ENCODE measurements around the gene POLR3E.
A peak's percentile ranks its signal among the peaks of the same experiment; 100 is the strongest.

POLR3E gene

DNA sequence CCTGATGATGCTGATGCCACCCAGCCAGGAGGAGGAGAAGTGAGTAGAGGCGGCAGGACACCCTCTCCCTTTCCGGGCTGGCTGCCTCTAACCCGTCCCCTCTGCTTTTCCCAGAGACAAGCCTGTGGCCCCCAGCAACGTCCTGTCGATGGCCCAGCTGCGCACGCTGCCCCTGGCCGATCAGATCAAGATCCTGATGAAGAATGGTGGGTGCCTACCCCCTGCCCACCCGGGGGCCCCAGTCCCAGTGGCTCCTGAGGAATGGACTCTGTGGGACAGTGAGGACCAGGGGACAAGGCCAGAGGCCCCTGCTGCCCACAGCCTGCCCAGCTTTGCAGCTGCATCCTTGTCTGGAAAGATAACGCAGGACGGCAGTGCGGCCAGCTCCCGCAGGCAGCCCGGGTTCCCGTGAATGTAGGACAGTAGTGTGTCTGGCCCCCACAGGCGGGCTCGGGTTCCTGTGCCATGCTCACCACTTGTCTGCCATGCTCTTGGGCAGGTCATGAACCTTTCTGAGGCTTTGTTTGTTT is 19.9 kb downstream of the POLR3E start:
- ATAC-seq (no peak), DNase-seq (no peak)

GRCh38 chr16:22317625-22318024 is 20.4 kb downstream of the POLR3E start:
- ATAC-seq: no peak
- DNase-seq: no peak

DNA sequence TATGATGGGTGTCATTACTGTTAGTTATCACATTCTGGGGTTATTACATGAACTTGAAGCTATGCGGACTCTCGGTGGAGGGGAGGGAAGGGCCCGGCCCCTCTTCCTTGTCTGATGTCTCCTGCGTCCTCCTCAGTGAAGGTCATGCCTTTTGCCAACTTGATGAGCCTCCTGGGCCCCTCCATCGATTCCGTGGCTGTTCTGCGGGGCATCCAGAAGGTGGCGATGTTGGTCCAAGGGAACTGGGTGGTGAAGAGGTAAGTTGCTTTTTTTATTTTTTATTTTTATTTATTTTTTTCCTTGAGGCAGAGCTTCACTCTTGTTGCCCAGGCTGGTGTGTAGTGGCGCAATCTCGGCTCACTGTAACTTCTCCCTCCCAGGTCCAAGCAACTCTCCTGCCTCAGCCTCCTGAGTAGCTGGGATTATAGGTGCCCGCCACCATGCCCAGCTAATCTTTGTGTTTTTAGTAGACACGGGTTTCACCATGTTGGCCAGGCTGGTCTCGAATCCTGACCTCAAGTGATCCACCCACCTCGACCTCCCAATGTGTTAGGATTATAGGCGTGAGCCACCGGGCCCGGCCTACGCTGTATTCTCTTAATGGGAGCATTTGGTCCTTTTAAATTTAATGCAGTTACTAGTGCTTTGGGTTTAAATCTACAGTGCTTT is 21.6 kb downstream of the POLR3E start:
- peak; percentile 72 for DNase-seq
- no peak for ATAC-seq

DNA sequence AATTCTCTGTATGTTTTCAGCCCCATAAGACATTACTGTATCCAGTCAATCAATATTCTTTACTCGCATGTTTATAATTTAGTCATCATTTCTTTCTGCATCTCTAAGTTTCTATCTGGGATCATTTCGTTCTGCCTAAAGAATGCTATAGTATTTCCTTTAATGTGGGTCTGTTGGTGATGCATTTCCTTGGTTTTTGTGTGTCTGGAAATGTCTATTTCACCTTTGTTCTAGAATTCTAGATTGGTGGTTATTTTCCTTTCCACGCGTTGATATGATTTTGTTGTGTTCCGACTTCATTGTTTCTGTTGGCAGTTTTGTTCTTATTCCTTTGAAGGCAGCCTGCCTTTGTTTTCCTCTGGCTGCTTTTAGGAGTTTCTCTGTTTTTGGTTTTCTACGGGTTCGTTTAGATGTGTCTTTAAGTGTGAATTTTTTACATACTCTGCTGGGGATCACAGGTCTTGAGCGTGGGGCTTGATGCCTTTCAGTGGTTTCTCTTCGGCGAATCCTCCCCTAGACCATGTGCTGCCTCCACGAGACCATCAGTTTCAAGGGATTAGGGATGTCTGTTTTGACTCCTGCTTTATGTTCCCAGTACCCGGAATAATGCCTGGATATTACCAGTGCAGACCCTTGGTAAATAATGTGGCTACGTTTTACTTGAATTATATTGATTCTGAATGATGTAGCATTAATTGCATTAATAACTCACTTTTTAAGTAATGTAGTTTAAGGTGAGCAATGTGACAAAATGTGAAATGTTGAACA is 23.5 kb downstream of the POLR3E start:
- ATAC-seq (no peak), DNase-seq (no peak)

DNA sequence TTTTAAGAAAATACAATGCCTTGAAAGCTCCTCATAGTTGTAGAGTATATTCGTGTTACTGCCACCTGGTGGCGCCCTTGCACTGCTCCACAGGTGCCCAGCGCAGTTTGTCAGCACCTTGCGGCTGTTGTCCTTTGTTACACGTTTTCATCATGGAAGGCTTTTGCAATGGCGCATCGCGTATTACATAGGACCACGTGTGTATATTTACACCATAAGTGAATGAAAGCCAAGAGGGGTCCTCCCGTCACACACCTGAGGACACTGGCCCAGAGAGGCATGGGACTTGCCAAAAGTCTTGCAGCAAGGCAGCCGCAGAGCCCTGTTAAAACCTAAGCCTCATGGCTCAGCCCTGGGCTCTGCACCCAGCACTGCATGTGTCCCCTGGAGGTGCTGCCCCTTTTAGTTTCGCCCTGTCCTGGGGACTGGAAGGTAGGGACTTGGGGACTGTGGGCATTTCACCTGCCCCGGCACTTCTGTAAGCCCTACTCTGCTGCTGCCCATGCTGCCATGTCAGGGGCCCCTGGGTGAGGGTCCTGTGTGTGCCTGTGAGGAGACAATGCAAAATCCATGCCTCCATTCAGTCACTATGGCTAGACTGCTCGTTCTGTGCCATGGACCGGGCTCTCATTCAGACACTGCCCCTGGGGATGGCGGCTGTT is 24.3 kb downstream of the POLR3E start:
- DNase-seq: peak; percentile 66
- ATAC-seq: peak; percentile 61

GRCh38 chr16:22322021-22322471 is 24.8 kb downstream of the POLR3E start:
- no peak for ATAC-seq

DNA sequence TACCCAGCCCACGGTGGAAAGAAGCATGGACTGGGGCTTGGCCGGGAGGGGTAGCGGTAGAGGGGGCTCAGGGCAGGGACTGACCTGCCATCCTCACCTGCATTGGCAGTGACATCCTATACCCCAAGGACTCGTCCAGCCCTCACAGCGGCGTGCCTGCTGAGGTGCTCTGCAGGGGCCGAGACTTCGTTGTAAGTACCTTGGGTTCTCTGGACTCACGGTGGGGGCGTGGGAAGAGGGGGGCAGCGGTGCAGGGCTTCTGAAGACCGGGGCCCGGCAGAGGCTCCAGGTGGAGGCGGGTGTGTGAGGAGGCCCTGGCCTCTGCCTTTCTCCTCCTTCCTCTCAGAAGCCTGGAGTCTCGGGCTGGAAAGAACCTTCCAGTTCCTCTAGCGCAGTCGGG is 25.5 kb downstream of the POLR3E start:
- ATAC-seq (no peak), DNase-seq (no peak)

More at GRCh38 chr16:22322021-22322471, 24.8 kb downstream of the POLR3E start:
- no peak for DNase-seq

- no peak for DNase-seq
- no peak for ATAC-seq
Measured at GRCh38 chr16:22323173-22323958, 26.2 kb downstream of the POLR3E start.

GRCh38 chr16:22323959-22324786 is 27.0 kb downstream of the POLR3E start:
- ATAC-seq: no peak
- no peak for DNase-seq

- no peak for ATAC-seq
Measured at GRCh38 chr16:22324787-22325597, 27.8 kb downstream of the POLR3E start.

GRCh38 chr16:22325598-22326368 is 28.6 kb downstream of the POLR3E start:
- ATAC-seq (no peak), DNase-seq (no peak)

More at GRCh38 chr16:22324787-22325597, 27.8 kb downstream of the POLR3E start:
- DNase-seq: no peak

DNA sequence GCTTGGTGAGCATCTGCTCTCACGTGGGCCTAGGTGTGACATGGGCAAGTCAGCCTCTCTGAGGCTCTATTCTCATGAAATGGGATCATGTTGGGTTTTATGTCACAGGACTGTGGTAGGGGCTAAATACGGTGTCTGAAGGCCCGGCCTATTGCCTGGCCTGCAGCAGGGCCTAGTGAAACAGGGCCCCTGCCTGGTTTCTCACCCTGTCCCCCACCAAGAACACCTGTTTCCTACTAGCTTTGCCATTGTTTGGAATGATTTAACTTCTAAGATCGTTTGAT is 29.1 kb downstream of the POLR3E start:
- ATAC-seq: no peak
- DNase-seq: no peak

DNA sequence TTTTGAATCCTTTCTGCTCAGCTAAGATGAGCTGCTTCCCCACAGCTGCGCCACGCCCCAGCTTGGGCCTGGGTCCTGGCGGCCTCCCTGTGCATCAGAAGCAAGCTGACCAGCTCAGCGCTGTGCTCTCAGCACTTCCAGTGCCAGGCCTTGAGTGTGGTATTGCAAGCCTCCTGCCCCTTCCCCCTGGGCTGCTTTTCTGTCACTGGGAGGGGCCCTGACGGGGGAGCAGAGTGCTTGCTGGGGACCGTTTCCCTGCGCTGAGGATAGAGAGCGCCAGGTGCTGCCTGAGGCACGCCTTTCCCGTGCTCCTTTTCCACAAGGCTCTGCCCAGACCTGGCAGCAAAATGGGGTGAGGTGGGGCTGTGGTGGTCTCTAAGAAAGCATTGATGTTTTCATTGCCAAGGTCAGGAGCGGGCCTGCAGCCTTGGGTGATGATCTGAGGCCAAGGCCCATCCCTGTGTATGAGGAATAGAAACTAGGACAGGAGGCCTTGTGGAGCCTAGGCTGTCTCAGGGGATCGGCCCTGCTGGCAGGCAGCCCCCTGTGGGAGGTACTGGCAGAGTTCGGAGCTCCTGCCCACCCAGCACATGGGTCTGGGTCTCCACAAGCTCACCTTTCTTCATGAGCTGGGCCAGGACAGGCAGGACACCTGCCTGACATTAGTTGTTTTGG is 29.7 kb downstream of the POLR3E start:
- DNase-seq: no peak
- no peak for ATAC-seq

DNA sequence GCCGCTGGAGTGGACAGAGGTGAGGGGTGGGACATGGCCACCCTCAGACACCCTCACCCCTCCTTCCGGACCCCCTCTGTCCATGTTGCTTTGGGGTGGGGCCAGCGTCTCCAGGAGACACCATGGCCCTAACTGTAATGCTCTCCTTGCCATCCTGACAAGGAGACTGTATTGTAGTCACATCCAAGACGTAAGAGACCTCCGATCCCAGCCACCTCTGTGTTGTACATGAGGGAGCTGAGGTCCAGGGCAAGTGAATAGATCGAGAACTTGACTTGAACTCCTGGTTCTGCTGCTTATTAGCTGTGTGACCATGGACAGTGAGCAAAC is 30.2 kb downstream of the POLR3E start:
- no peak for ATAC-seq
- no peak for DNase-seq

- DNase-seq (no peak), ATAC-seq (no peak)
Measured at GRCh38 chr16:22328081-22328725, 31.0 kb downstream of the POLR3E start.

GRCh38 chr16:22329199-22329695 is 32.0 kb downstream of the POLR3E start:
- DNase-seq (no peak), ATAC-seq (no peak)

- ATAC-seq (no peak), DNase-seq (no peak)
Measured at GRCh38 chr16:22330326-22330725, 33.1 kb downstream of the POLR3E start.

GRCh38 chr16:22333457-22333994 is 36.3 kb downstream of the POLR3E start:
- DNase-seq (no peak), ATAC-seq (no peak)
